Heart left ventricle (tissue), 13 donors: Measurements from ENCODE around the gene SYNE3.

Experiments
- CTCF ChIP-seq, 12 donors: fragments of 200-600 bp; sonication (generic) in 4 of 12; IDR thresholded peaks; one replicate each; pipeline versions ENCODE4 v1.5.0 to v1.8.0; 2018 to 2022; ENCODE audit warnings: antibody characterized with exemption in 12 of 12, mild to moderate bottlenecking in 5 of 12
- POLR2A ChIP-seq, 2 donors: fragments of 450-650 bp; IDR thresholded peaks; one replicate each; pipeline ENCODE4 v1.6.1; 2017; ENCODE audit warnings: antibody characterized with exemption in 2 of 2, mild to moderate bottlenecking in 2 of 2, moderate library complexity in 2 of 2
- donor health status: ischemic (EF 13 %, LVEDD 7.1; RV severe dilation, severe dysfunction).
- donor health status: DM: no; HTN: yes; CAD: no.
- donor health status: DM: no; HTN: no; CAD: no.
- donor health status: ischemic (EF 25% LVEDD 6.9; RV normal size, moderate dysfunction).
- donor health status: ischemic (EF 25% LVEDD 5.7; RV mildly dilated, moderate dysfunction).
- donor health status: ischemic (EF 35%, LVEDD 5.7; RV mildly dilated, moderate dysfunction).
- donor health status: nonischemic (EF 11% LVEDD 7.7; RV severe dilation, severe dysfunction).
- donor health status: DM: yes; HTN: yes; CAD: no.
- donor health status: PGD.
- donor health status: ischemic (EF 29% LVEDD 5.4; RV normal size, mild dysfunction).
- donor health status: nonischemic (EF 23%, LVEDD 6.1; RV moderate dilation, normal function).

- no peak for TF ChIP-seq CTCF (IDR thresholded peaks at IDR 0.05)
- no peak for TF ChIP-seq POLR2A (IDR thresholded peaks at IDR 0.05)
These were observed 34.9 kb downstream of the SYNE3 start for GRCh38 chr14:95481391-95482022.
